ENCODE measurements around the gene NELL1.

The NELL1 gene

GRCh38 chr11:21481255-21481654 is 811.9 kb downstream of the NELL1 start:
- no peak for DNase-seq (ENCODE audit: extremely low read depth, insufficient read length)
- no peak for TF ChIP-seq CTCF (IDR thresholded peaks at IDR 0.05; ENCODE audit: insufficient read depth, low read length, poor library complexity, severe bottlenecking)
- no peaks in the 10 kb centered on the region for H3K36me3 ChIP-seq (ENCODE audit: control insufficient read depth, insufficient read depth, low read length)
- H3K4me3 ChIP-seq (replicated peaks; ENCODE audit: low read depth, low read length): no peak overlapping the region
- no peaks in the 10 kb centered on the region for H3K27me3 ChIP-seq (replicated peaks; ENCODE audit: control insufficient read depth, insufficient read depth, low read length)

- no peak for TF ChIP-seq CTCF (IDR thresholded peaks at IDR 0.05; ENCODE audit: insufficient read depth, low read length, poor library complexity, severe bottlenecking)
- DNase-seq (ENCODE audit: extremely low read depth, insufficient read length): no peak
- Histone ChIP-seq H3K4me3 (replicated peaks; ENCODE audit: low read depth, low read length) (no peak overlapping the region), H3K27me3 (replicated peaks; ENCODE audit: control insufficient read depth, insufficient read depth, low read length) (no peaks in the 10 kb centered on the region), H3K36me3 (ENCODE audit: control insufficient read depth, insufficient read depth, low read length) (no peaks in the 10 kb centered on the region)
These were observed 814.7 kb downstream of the NELL1 start for GRCh38 chr11:21484039-21484438.

GRCh38 chr11:21485006-21485405 is 815.6 kb downstream of the NELL1 start:
- DNase-seq (ENCODE audit: extremely low read depth, insufficient read length): no peak
- no peaks in the 10 kb centered on the region for H3K27me3 ChIP-seq (replicated peaks; ENCODE audit: control insufficient read depth, insufficient read depth, low read length)
- TF ChIP-seq CTCF (IDR thresholded peaks at IDR 0.05; ENCODE audit: insufficient read depth, low read length, poor library complexity, severe bottlenecking): no peak
- H3K4me3 ChIP-seq (replicated peaks; ENCODE audit: low read depth, low read length): no peak overlapping the region
- H3K36me3 ChIP-seq (ENCODE audit: control insufficient read depth, insufficient read depth, low read length): no peaks in the 10 kb centered on the region

GRCh38 chr11:21485426-21485825 is 816.0 kb downstream of the NELL1 start:
- H3K36me3 ChIP-seq (ENCODE audit: control insufficient read depth, insufficient read depth, low read length): no peaks in the 10 kb centered on the region
- H3K4me3 ChIP-seq (replicated peaks; ENCODE audit: low read depth, low read length): no peak overlapping the region
- no peak for DNase-seq (ENCODE audit: extremely low read depth, insufficient read length)
- no peaks in the 10 kb centered on the region for H3K27me3 ChIP-seq (replicated peaks; ENCODE audit: control insufficient read depth, insufficient read depth, low read length)
- no peak for TF ChIP-seq CTCF (IDR thresholded peaks at IDR 0.05; ENCODE audit: insufficient read depth, low read length, poor library complexity, severe bottlenecking)

GRCh38 chr11:21489416-21490115 is 820.2 kb downstream of the NELL1 start:
- Histone ChIP-seq H3K4me3 (replicated peaks; ENCODE audit: low read depth, low read length) (no peak overlapping the region), H3K27me3 (replicated peaks; ENCODE audit: control insufficient read depth, insufficient read depth, low read length) (no peaks in the 10 kb centered on the region), H3K36me3 (ENCODE audit: control insufficient read depth, insufficient read depth, low read length) (no peaks in the 10 kb centered on the region)
- no peak for DNase-seq (ENCODE audit: extremely low read depth, insufficient read length)
- TF ChIP-seq CTCF (IDR thresholded peaks at IDR 0.05; ENCODE audit: insufficient read depth, low read length, poor library complexity, severe bottlenecking): no peak

GRCh38 chr11:21492931-21493330 is 823.5 kb downstream of the NELL1 start:
- no peak for DNase-seq (ENCODE audit: extremely low read depth, insufficient read length)
- H3K27me3 ChIP-seq (replicated peaks; ENCODE audit: control insufficient read depth, insufficient read depth, low read length): no peaks in the 10 kb centered on the region

More at GRCh38 chr11:21492931-21493330, 823.5 kb downstream of the NELL1 start:
- Histone ChIP-seq H3K36me3 (ENCODE audit: control insufficient read depth, insufficient read depth, low read length) (no peaks in the 10 kb centered on the region), H3K4me3 (replicated peaks; ENCODE audit: low read depth, low read length) (no peak overlapping the region)
- no peak for TF ChIP-seq CTCF (IDR thresholded peaks at IDR 0.05; ENCODE audit: insufficient read depth, low read length, poor library complexity, severe bottlenecking)

Data from GM06990 (cell line).